IMR-90 (cell line): Measurements from ENCODE around the gene TMTC1. TPM values are rescaled to one million over a fixed set of nuclear protein-coding genes. Genes with fewer than 3 reads are reported as not detected.

ENCODE experiments used
- ATAC-seq: fragments of 200-7000 bp; cut with Tn5 transposase; 2 replicates; pipeline ENCODE4 v1.9.1; 2020; ENCODE audit warnings: low read depth, mild to moderate bottlenecking, moderate library complexity
- BruUV-seq: library from RNA; stranded (reverse); fragments of 400-500 nt; replicated peaks from 2 replicates; lab custom pipeline; 2021; lab: Mats Ljungman, UMichigan
- CTCF ChIA-PET: fragments of 300-600 bp; formaldehyde crosslinking; extraction: SDS; loops from one replicate; lab custom pipeline; 2021; ENCODE audit warnings: antibody characterized with exemption; lab: Yijun Ruan, JAX
- POLR2A ChIA-PET: fragments of 300-600 bp; sonication (Branson Sonifier 250); formaldehyde crosslinking; loops from one replicate; lab custom pipeline; 2022; ENCODE audit warnings: antibody characterized with exemption; ENCODE audit not compliant: unreplicated experiment; lab: Charles Lee
- DNase-seq: peaks from one replicate; pipeline ENCODE4 v3.0.0; 2013
- H2AFZ ChIP-seq: replicated peaks from 2 replicates; pipeline ENCODE3; 2013; ENCODE audit warnings: low read length, mild to moderate bottlenecking; ENCODE audit not compliant: poor library complexity
- H2AK5ac ChIP-seq: 2 replicates; pipeline ENCODE4 v1.6.1; 2013; ENCODE audit warnings: low read depth, low read length, inconsistent platforms
- H2AK9ac ChIP-seq: replicated peaks from 2 replicates; pipeline ENCODE3; 2013; ENCODE audit warnings: mild to moderate bottlenecking, low read depth, low read length, moderate library complexity; ENCODE audit not compliant: poor library complexity
- H2BK120ac ChIP-seq: 2 replicates; pipeline ENCODE4 v1.6.1; 2013; ENCODE audit warnings: low read depth, low read length, inconsistent platforms
- H2BK15ac ChIP-seq: 3 replicates; pipeline ENCODE4 v1.6.1; 2013; ENCODE audit warnings: low read depth, low read length, inconsistent platforms
- H2BK20ac ChIP-seq: 2 replicates; pipeline ENCODE4 v1.6.1; 2013; ENCODE audit warnings: low read depth, mild to moderate bottlenecking, inconsistent platforms, low read length, moderate library complexity
- H2BK5ac ChIP-seq: 2 replicates; pipeline ENCODE4 v1.6.1; 2013; ENCODE audit warnings: mild to moderate bottlenecking, low read depth, low read length, inconsistent platforms; ENCODE audit not compliant: poor library complexity, severe bottlenecking
- H3K14ac ChIP-seq: replicated peaks from 2 replicates; pipeline ENCODE4 v1.6.1; 2013; ENCODE audit warnings: low read depth, low read length, inconsistent platforms
- H3K18ac ChIP-seq: 2 replicates; pipeline ENCODE4 v1.6.1; 2013; ENCODE audit warnings: low read depth, low read length, control low read depth
- H3K23ac ChIP-seq: 2 replicates; pipeline ENCODE4 v1.6.1; 2013; ENCODE audit warnings: low read depth, low read length, inconsistent platforms
- H3K27ac ChIP-seq: 2 replicates; pipeline ENCODE4 v1.5.1; 2013; ENCODE audit warnings: mild to moderate bottlenecking, control low read depth, low read length; ENCODE audit not compliant: insufficient read depth
- H3K27me3 ChIP-seq: 2 replicates; pipeline ENCODE4 v1.6.1; 2013; ENCODE audit warnings: low read length; ENCODE audit not compliant: control insufficient read depth, insufficient read depth
- H3K36me3 ChIP-seq: 2 replicates; pipeline ENCODE4 v1.6.1; 2013; ENCODE audit warnings: low read length, mixed read lengths; ENCODE audit not compliant: control insufficient read depth, insufficient read depth
- H3K4ac ChIP-seq: 2 replicates; pipeline ENCODE4 v1.6.1; 2013; ENCODE audit warnings: low read depth, low read length, inconsistent platforms
- H3K4me1 ChIP-seq: 2 replicates; pipeline ENCODE4 v1.6.1; 2013; ENCODE audit warnings: low read length, mixed read lengths; ENCODE audit not compliant: control insufficient read depth, insufficient read depth
- H3K4me2 ChIP-seq: 2 replicates; pipeline ENCODE4 v1.6.1; 2013; ENCODE audit warnings: low read depth, mild to moderate bottlenecking, control low read depth, low read length, moderate library complexity
- H3K4me3 ChIP-seq: 2 replicates; pipeline ENCODE4 v1.5.1; 2013; ENCODE audit warnings: low read depth, mild to moderate bottlenecking, control low read depth, low read length, moderate library complexity; ENCODE audit not compliant: insufficient read depth
- H3K56ac ChIP-seq: 2 replicates; pipeline ENCODE4 v1.6.1; 2013; ENCODE audit warnings: low read length, inconsistent platforms; ENCODE audit not compliant: insufficient read depth; ENCODE audit errors: extremely low read depth
- H3K79me1 ChIP-seq, 2 experiments: 2 replicates each; pipeline ENCODE4 v1.6.1; 2013; ENCODE audit warnings: low read length in 2 of 2, inconsistent platforms in 1 of 2, low read depth in 1 of 2
- H3K9ac ChIP-seq: 2 replicates; pipeline ENCODE4 v1.6.1; 2013; ENCODE audit warnings: low read depth, low read length, control low read depth
- H3K9me1 ChIP-seq: 2 replicates; pipeline ENCODE4 v1.6.1; 2013; ENCODE audit warnings: low read length, inconsistent platforms; ENCODE audit not compliant: insufficient read depth
- H3K9me3 ChIP-seq: 2 replicates; pipeline ENCODE4 v1.6.1; 2013; ENCODE audit warnings: low read length; ENCODE audit not compliant: control insufficient read depth, insufficient read depth
- H4K20me1 ChIP-seq: 2 replicates; pipeline ENCODE4 v1.6.1; 2013; ENCODE audit warnings: low read length, inconsistent platforms; ENCODE audit not compliant: insufficient read depth
- H4K5ac ChIP-seq: 2 replicates; pipeline ENCODE4 v1.6.1; 2013; ENCODE audit warnings: mild to moderate bottlenecking, low read depth, low read length, control low read depth
- H4K8ac ChIP-seq, 2 experiments: 2 replicates each; pipeline ENCODE4 v1.6.1; 2013; ENCODE audit warnings: low read depth in 2 of 2, low read length in 2 of 2, control low read depth in 1 of 2, inconsistent platforms in 1 of 2
- H4K91ac ChIP-seq: 2 replicates; pipeline ENCODE4 v1.6.1; 2013; ENCODE audit warnings: low read depth, low read length, inconsistent platforms; ENCODE audit not compliant: insufficient read depth
- BHLHE40 ChIP-seq: fragments of 150-350 bp; IDR thresholded peaks from 2 replicates; pipeline ENCODE4 v1.6.1; 2016; ENCODE audit warnings: mild to moderate bottlenecking, low read depth, low read length
- MAZ ChIP-seq: IDR thresholded peaks from 2 replicates; pipeline ENCODE4 v1.6.1; 2012; ENCODE audit warnings: low read depth, mild to moderate bottlenecking, low read length, improper control_type of control experiment, moderate library complexity, borderline replicate concordance
- RAD21 ChIP-seq: IDR thresholded peaks from 2 replicates; pipeline ENCODE4 v1.6.1; 2012; ENCODE audit warnings: low read length, improper control_type of control experiment
- RFX5 ChIP-seq: IDR thresholded peaks from 2 replicates; pipeline ENCODE4 v1.8.0; 2012; ENCODE audit warnings: low read depth, mild to moderate bottlenecking, low read length, moderate library complexity
- WGBS, 2 experiments: methylation state at CpG; one replicate each; pipeline versions ENCODE4 v1.1.5 to v1.1.7; 2013; ENCODE audit warnings: missing lambda C conversion rate in 2 of 2; ENCODE audit not compliant: insufficient read length in 1 of 2; ENCODE audit errors: extremely low coverage in 2 of 2; 5-methylcytosine and 5-hydroxymethylcytosine counted together
- dilution Hi-C: fragments of 300-500 bp; cut with HindIII; formaldehyde crosslinking; loops from one replicate; pipeline ENCODE4 v1.14.3; 2018; ENCODE audit warnings: low sequenced_read_pairs; ENCODE audit not compliant: unreplicated experiment
- in situ Hi-C: fragments of 300-500 bp; cut with MboI; formaldehyde crosslinking; loops from 3 replicates; pipeline ENCODE4 v1.14.3; 2019; ENCODE audit warnings: low sequenced_read_pairs, inconsistent platforms, mixed read lengths
- intact Hi-C: fragments of 100-400 bp; cut with micrococcal nuclease; formaldehyde crosslinking; loops from 2 replicates; pipeline ENCODE4 v1.10.0; 2022
- polyA plus RNA-seq, 3 experiments: library from polyadenylated mRNA; depleted of rRNA; stranded (reverse); fragments of >200 nt; gene quantifications; 2 replicates each; pipeline ENCODE4 v1.2.3, GENCODE V29; 2012; ENCODE audit warnings: low replicate concordance in 1 of 3
- total RNA-seq: library from RNA; depleted of rRNA; stranded (reverse); fragments of >200 nt; gene quantifications from 2 replicates; pipeline ENCODE4 v1.2.3, GENCODE V29; 2012

TMTC1 gene
- total and polyA plus RNA-seq, 2 of the 4 experiments (the other 2 are of a cell fraction), result 12.5 to 36.4 TPM

DNA sequence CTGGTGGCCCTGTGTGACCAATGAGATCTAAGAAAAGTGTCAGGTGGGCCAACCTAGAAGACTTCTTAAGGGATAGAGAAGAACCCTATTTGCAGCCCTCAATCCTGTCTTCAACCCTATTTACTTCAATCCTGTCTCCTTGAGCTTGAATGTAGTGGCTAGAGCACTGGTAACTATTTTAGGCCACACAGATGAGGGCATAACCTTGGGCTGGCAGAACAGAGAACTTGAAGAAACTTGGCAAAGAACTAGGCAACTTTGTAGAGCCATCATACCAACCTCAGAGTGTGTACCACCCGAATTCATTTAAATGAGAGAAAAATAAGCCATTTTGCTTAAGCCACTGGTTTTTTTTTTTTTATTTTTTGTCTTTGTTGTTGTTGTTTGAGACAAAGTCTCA lies 94.8 kb downstream of the TMTC1 start:
- Histone ChIP-seq H2BK5ac (no peak overlapping the region), H4K8ac (no peak overlapping the region), H2AFZ (no peak overlapping the region), H2AK5ac (no peak overlapping the region), H3K4me1 (no peaks in the 10 kb centered on the region), H3K27me3 (no peaks in the 10 kb centered on the region), H3K9ac (no peak overlapping the region), H2BK20ac (no peak overlapping the region), H4K5ac (no peak overlapping the region), H3K27ac (no peak overlapping the region), H4K91ac (no peak overlapping the region), H3K56ac (no peak overlapping the region), H3K36me3 (peaks cover 1% of the 10 kb centered on the region; the same call in 1 of the 2 replicates), H4K20me1 (no peaks in the 10 kb centered on the region), H3K4ac (no peak overlapping the region), H3K4me2 (no peak overlapping the region), H3K79me1 (no peaks in the 10 kb centered on the region; a peak in 1 of 4 replicates), H2BK15ac (no peak overlapping the region), H3K14ac (no peak overlapping the region), H3K9me3 (no peaks in the 10 kb centered on the region), H2BK120ac (no peak overlapping the region), H2AK9ac (no peak overlapping the region), H3K4me3 (no peak overlapping the region), H3K9me1 (no peaks in the 10 kb centered on the region), H3K18ac (no peak overlapping the region), H3K23ac (no peak overlapping the region)
- no CpG with 5 or more reads among the region's 1 CpG for WGBS, 2 experiments
- ATAC-seq (no peak), DNase-seq (no peak)
- no TSS peak for BruUV-seq
- TF ChIP-seq RFX5 (no peak), RAD21 (no peak), MAZ (no peak), BHLHE40 (no peak)
- in situ Hi-C loops, result no loop called here
- dilution Hi-C loops, result no loop called here
- intact Hi-C loops, result no loop called here
- POLR2A ChIA-PET, result no interaction called here
- CTCF ChIA-PET, result no interaction called here
